Measurements from ENCODE around the gene BRF1.

- TF ChIP-seq POLR2AphosphoS5 (IDR thresholded peaks at IDR 0.05; ENCODE audit: insufficient read depth in 1 of 2, low read depth in 1 of 2) (no peak), CTCF (IDR thresholded peaks at IDR 0.05) (no peak)
These were observed 47.6 kb upstream of the BRF1 start for GRCh38 chr14:105348169-105348944.
